Mucosa of descending colon (tissue), 3 donors: ENCODE data around the gene SECTM1. TPM values are rescaled to one million over a fixed set of nuclear protein-coding genes. Genes with fewer than 3 reads are reported as not detected.
"Not testable (repeated sequence)": the region's sequence is repeated elsewhere in the genome, so short reads cannot be mapped to it uniquely, and the experiment has no call there.

Experiments
- ATAC-seq: fragments of 200-7000 bp; cut with Tn5 transposase; one replicate; pipeline ENCODE4 v1.9.1; 2020; ENCODE audit warnings: mild to moderate bottlenecking, moderate library complexity
- DNase-seq, 3 donors: peaks; one replicate each; pipeline ENCODE4 v3.0.0-alpha.2; 2020
- H3K36me3 ChIP-seq: fragments of 200-600 bp; one replicate; pipeline ENCODE4 v1.8.0; 2021; ENCODE audit warnings: low read depth, mild to moderate bottlenecking
- H3K4me1 ChIP-seq: fragments of 200-600 bp; one replicate; pipeline ENCODE4 v1.8.0; 2021; ENCODE audit warnings: low read depth, mild to moderate bottlenecking
- H3K4me3 ChIP-seq: fragments of 200-600 bp; one replicate; pipeline ENCODE4 v1.8.0; 2021; ENCODE audit warnings: mild to moderate bottlenecking
- H3K9me3 ChIP-seq: fragments of 200-600 bp; one replicate; pipeline ENCODE4 v1.8.0; 2021; ENCODE audit warnings: mild to moderate bottlenecking
- intact Hi-C, 2 donors: fragments of 100-400 bp; cut with DNase I in 1 of 2; cut with micrococcal nuclease in 1 of 2; formaldehyde crosslinking; loops; one replicate each; pipeline versions ENCODE4 v1.11.0 to v1.11.1; 2022; cut with DNase I, micrococcal nuclease
- total RNA-seq, 3 donors: library from RNA; stranded (reverse); fragmentation: NEBNext Ultra II Directional in 2 of 3; extraction: Animal tissue kit (Norgen Biotek cat#: 25700) in 2 of 3; gene quantifications; one replicate each; pipeline versions ENCODE4 v1.2.1 to v1.2.4, GENCODE V29; 2021 to 2023
- TF ChIP-seq, protein P1 (sequence below): fragments of 200-600 bp; IDR thresholded peaks from one replicate; pipeline ENCODE4 v1.8.0; 2022; ENCODE audit warnings: antibody characterized with exemption, mild to moderate bottlenecking
- donor health status: DM: no; HTN: no; CAD: no; lungs with moderate emphysema.
- donor health status: DM: no; HTN: no; CAD: no.
- donor health status: DM: no; HTN: yes; CAD: no.

SECTM1 gene
- total RNA-seq, 3 donors from 2014 or later, result 127 to 268 (median 213) TPM

DNA sequence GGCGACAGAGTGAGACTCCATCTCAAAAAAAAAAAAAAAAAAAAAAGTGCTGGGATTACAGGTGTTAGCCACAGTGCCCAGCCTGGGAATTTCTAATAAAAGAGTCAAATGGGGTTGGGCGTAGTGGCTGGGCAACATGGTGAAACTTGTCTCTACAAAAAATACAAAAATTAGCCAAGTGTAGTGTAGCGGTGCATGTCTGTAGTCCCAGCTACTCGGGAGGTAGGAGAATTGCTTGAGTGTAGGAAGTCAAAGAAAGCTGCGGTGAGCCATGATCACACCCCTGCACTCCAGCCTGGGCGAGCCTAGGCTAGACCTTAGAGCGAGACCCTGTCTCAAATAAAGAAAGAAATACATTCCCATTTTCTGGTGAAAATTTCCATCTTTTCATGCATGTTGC, 35.6 kb upstream of the SECTM1 start:
- no peak for DNase-seq
- H3K4me3 ChIP-seq, result no peak overlapping the region
- TF ChIP-seq, protein P1, sequence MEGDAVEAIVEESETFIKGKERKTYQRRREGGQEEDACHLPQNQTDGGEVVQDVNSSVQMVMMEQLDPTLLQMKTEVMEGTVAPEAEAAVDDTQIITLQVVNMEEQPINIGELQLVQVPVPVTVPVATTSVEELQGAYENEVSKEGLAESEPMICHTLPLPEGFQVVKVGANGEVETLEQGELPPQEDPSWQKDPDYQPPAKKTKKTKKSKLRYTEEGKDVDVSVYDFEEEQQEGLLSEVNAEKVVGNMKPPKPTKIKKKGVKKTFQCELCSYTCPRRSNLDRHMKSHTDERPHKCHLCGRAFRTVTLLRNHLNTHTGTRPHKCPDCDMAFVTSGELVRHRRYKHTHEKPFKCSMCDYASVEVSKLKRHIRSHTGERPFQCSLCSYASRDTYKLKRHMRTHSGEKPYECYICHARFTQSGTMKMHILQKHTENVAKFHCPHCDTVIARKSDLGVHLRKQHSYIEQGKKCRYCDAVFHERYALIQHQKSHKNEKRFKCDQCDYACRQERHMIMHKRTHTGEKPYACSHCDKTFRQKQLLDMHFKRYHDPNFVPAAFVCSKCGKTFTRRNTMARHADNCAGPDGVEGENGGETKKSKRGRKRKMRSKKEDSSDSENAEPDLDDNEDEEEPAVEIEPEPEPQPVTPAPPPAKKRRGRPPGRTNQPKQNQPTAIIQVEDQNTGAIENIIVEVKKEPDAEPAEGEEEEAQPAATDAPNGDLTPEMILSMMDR, result no peak
- H3K36me3 ChIP-seq, result no peaks in the 10 kb centered on the region
- H3K4me1 ChIP-seq, result peaks cover 27% of the 10 kb centered on the region
- no peaks in the 10 kb centered on the region for H3K9me3 ChIP-seq
- intact Hi-C loops, result no loop called here
- ATAC-seq, result no peak

DNA sequence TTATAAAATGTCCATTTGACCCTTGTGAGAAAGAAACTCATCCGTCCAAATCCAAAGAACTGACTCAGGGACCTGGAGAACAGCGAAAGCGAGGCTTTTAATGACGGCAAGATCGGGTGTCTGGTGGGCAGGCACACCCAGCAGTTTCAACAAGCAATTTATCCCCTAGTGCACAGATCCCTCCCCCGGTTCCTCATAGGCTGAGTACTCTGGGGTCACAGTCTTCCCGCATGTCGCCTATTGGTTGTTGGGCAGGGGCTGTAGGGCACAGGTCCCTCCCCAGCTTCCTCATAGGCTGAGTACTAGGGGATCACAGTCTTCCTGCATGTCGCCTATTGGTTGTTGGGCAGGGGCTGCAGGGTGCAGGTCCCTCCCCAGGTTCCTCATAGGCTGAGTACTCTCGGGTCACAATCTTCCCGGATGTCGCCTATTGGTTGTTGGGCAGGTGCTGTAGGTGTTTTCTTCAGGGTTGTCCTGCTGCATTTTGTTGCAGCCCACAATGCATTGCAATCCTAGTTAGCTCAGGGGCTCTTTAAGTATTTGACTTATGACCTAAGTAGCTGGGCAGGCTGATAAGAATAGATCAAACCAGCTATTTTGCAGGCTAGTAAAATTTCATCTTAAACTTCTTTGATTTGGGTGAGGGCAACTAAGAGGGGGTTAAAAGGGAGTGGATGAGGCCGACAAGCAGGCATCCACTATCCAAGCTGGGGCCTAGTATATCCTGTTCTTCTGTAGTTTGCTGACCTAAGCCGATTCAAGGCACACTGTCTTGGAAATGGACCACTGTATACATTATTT, 34.4 kb upstream of the SECTM1 start:
- Histone ChIP-seq H3K9me3 (no peaks in the 10 kb centered on the region), H3K4me3 (no peak overlapping the region), H3K4me1 (peaks cover 27% of the 10 kb centered on the region), H3K36me3 (no peaks in the 10 kb centered on the region)
- ATAC-seq (peak; percentile 6), DNase-seq (no peak)
- intact Hi-C loops, result no loop called here
- TF ChIP-seq, protein P1, result no peak

DNA sequence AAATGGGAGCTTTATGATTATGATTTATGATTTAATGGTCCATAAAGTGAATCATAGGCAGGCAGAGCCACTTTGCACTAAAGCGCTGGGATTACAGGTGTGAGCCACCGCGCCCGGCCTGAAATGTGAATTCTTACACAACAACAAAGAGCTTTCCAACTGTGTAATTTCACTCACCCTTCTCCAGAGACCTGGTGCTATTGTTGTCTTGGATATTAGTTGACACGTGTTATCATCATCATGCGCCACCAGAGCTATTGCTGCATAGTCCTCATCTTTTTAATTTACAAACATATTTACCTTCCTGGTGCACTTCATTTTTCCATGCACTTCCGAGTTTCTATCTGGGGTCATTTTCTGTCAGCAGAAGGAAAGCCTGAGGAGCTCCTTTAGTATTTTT, 33.2 kb upstream of the SECTM1 start:
- no peaks in the 10 kb centered on the region for H3K9me3 ChIP-seq
- TF ChIP-seq, protein P1, result no peak
- intact Hi-C loops, result no loop called here
- H3K4me1 ChIP-seq, result peaks cover 24% of the 10 kb centered on the region
- no peak overlapping the region for H3K4me3 ChIP-seq
- ATAC-seq (peak; percentile 91), DNase-seq (peak; percentile 60 to 71 (median 62))
- no peaks in the 10 kb centered on the region for H3K36me3 ChIP-seq

DNA sequence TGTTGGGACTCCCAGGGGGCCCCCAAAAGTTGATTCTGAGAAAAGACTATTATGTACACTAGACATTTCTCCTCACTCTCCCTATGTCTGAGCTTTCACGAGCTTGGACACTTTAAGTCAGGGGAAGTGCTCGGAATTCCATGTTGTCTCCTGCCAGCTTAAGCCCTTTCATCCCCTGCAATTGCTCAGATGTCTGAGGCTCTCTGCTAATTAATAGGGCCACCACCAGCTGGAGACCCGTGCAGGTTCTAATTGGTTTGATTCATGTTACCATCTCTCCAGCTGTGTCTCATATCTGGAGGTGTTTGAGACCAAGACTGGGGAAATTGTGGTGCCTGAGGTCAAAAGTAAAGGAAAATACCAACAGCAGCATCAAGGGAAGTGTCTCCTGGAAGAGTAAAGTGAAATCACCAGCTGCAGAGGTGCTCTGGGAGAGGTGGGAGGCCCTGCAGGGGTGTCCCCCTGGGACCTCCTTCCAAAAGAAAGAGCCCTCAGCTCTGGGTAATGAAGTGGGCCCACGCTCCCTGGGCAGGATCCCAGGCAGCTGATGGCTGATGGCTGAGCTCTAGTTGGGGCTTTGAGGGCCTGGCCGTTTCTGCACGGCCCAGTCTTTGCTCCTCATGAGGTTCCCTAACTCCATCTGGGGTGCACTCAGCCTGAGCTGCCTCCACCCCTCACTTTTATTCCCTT, 32.2 kb upstream of the SECTM1 start:
- Histone ChIP-seq H3K4me1 (peaks cover 15% of the 10 kb centered on the region), H3K36me3 (no peaks in the 10 kb centered on the region), H3K9me3 (no peaks in the 10 kb centered on the region), H3K4me3 (no peak overlapping the region)
- TF ChIP-seq, protein P1, result no peak
- intact Hi-C loops, result no loop called here
- DNase-seq, result peak in 2 of 3 donors; percentile 13 to 22
- ATAC-seq, result no peak

DNA sequence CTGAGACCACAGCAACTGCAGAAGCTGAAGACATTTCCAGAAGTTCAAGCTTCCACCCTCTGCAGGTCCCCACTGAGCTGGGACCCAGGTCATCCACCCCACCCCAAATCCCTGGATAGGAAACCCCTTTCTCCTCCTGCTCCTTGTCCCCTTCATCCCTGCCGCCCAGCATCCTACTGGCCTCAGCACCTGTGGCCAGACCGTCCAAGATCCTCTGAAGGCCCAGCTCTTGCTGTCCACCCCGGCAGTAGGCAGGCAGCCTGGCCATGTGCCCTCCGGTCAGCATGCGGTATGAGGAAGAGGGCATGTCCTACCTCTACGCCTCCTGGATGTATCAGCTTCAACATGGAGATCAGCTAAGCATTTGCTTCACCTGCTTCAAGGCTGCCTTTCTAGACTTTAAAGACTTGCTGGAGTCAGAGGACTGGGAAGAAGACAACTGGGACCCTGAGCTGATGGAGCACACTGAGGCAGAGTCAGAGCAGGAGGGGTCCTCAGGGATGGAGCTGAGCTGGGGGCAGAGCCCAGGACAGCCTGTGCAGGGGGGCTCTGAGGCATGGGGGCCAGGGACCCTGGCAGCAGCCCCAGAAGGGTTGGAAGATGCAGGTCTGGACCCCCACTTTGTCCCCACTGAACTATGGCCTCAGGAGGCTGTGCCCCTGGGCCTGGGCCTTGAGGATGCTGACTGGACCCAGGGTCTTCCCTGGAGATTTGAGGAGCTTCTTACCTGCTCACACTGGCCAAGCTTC, 28.5 kb upstream of the SECTM1 start:
- Histone ChIP-seq H3K4me3 (no peak overlapping the region), H3K9me3 (no peaks in the 10 kb centered on the region), H3K4me1 (peaks cover 3% of the 10 kb centered on the region), H3K36me3 (no peaks in the 10 kb centered on the region)
- no peak for ATAC-seq
- no peak for DNase-seq
- TF ChIP-seq, protein P1, result no peak
- intact Hi-C loops, result no loop called here

DNA sequence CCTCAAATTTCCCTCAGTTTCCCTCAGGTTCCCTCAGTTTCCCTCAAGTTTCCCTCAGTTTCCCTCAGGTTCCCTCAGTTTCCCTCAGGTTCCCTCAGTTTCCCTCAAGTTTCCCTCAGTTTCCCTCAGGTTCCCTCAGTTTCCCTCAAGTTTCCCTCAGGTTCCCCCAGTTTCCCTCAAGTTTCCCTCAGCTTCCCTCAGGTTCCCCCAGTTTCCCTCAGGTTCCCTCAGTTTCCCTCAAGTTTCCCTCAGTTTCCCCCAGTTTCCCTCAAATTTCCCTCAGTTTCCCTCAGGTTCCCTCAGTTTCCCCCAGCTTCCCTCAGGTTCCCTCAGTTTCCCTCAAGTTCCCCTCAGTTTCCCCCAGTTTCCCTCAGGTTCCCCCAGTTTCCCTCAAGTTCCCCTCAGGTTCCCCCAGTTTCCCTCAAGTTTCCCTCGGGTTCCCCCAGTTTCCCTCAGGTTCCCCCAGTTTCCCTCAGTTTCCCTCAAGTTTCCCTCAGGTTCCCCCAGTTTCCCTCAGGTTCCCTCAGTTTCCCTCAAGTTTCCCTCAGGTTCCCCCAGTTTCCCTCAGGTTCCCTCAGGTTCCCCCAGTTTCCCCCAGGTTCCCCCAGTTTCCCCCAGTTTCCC, 26.0 kb upstream of the SECTM1 start:
- intact Hi-C loops, result loop anchor here in 1 of 2 donors (10.0 kb wide), 1 partner anchor 55 kb away; the partner anchor contains the start of genes HEXD and OGFOD3
- not testable (repeated sequence) for DNase-seq, H3K4me3 ChIP-seq, H3K36me3 ChIP-seq, H3K9me3 ChIP-seq, H3K4me1 ChIP-seq, ATAC-seq
